Right ventricle myocardium inferior (tissue), 1 donor: ENCODE data around the gene PSMD1. TPM values are rescaled to one million over a fixed set of nuclear protein-coding genes. Genes with fewer than 3 reads are reported as not detected.
A peak's percentile ranks its signal among the peaks of the same experiment; 100 is the strongest.
"Not testable (repeated sequence)": the region's sequence is repeated elsewhere in the genome, so short reads cannot be mapped to it uniquely, and the experiment has no call there.

Experiments used
- ATAC-seq: fragments of 200-7000 bp; cut with Tn5 transposase; one replicate; pipeline ENCODE4 v1.9.1; 2020; ENCODE audit warnings: mild to moderate bottlenecking, moderate library complexity
- DNase-seq: peaks from one replicate; pipeline ENCODE4 v3.0.0; 2021; ENCODE audit errors: missing footprints
- intact Hi-C: fragments of 100-400 bp; cut with DNase I; formaldehyde crosslinking; loops from one replicate; pipeline ENCODE4 v1.11.0; 2022
- total RNA-seq: library from RNA; stranded (reverse); fragmentation: NEBNext Ultra II Directional; extraction: Animal tissue kit (Norgen Biotek cat#: 25700); gene quantifications from one replicate; pipeline ENCODE4 v1.2.1, GENCODE V29; 2021
- donor health status: DM: no; HTN: yes; CAD: no; lungs with severe emphysema.

Gene PSMD1
- total RNA-seq, 1 donor from 2014 or later = 86.3 TPM

- intact Hi-C loops = no loop called here
- no peak for ATAC-seq
- no peak for DNase-seq
Observed at GRCh38 chr2:231130336-231131056, 73.8 kb downstream of the PSMD1 start.

- intact Hi-C loops = no loop called here
- ATAC-seq (no peak), DNase-seq (no peak)
Observed at GRCh38 chr2:231132129-231132528, 75.5 kb downstream of the PSMD1 start.

GRCh38 chr2:231133365-231134099 is 76.9 kb downstream of the PSMD1 start:
- intact Hi-C loops = no loop called here
- no peak for DNase-seq
- ATAC-seq = no peak

- intact Hi-C loops = no loop called here
- no peak for ATAC-seq
- no peak for DNase-seq
Observed at GRCh38 chr2:231134910-231135655, 78.4 kb downstream of the PSMD1 start.

- intact Hi-C loops = no loop called here
- no peak for DNase-seq
- ATAC-seq = no peak
Observed at GRCh38 chr2:231138699-231139098, 82.0 kb downstream of the PSMD1 start.

GRCh38 chr2:231139796-231140195 is 83.1 kb downstream of the PSMD1 start:
- intact Hi-C loops = no loop called here
- ATAC-seq (no peak), DNase-seq (no peak)

GRCh38 chr2:231140808-231141207 is 84.1 kb downstream of the PSMD1 start:
- intact Hi-C loops, ATAC-seq: not testable (repeated sequence)
- DNase-seq = peak; percentile 34

GRCh38 chr2:231144896-231145295 is 88.2 kb downstream of the PSMD1 start:
- ATAC-seq (no peak), DNase-seq (no peak)
- intact Hi-C loops = no loop called here

GRCh38 chr2:231146665-231147064 is 90.0 kb downstream of the PSMD1 start:
- ATAC-seq (no peak), DNase-seq (no peak)
- intact Hi-C loops = no loop called here

- no peak for DNase-seq
- ATAC-seq = no peak
- intact Hi-C loops = no loop called here
Observed at GRCh38 chr2:231152800-231153557, 96.3 kb downstream of the PSMD1 start.

GRCh38 chr2:231159306-231159705 is 102.6 kb downstream of the PSMD1 start:
- intact Hi-C loops = no loop called here
- ATAC-seq (no peak), DNase-seq (no peak)

- ATAC-seq = no peak
- no peak for DNase-seq
- intact Hi-C loops = no loop called here
Observed at GRCh38 chr2:231160701-231161100, 104.0 kb downstream of the PSMD1 start.

- intact Hi-C loops = no loop called here
- DNase-seq = no peak
- ATAC-seq = no peak
Observed at GRCh38 chr2:231161252-231161839, 104.7 kb downstream of the PSMD1 start.

GRCh38 chr2:231161877-231162329 is 105.2 kb downstream of the PSMD1 start:
- no peak for ATAC-seq
- DNase-seq = no peak
- intact Hi-C loops = no loop called here

- intact Hi-C loops = no loop called here
- no peak for DNase-seq
- ATAC-seq = no peak
Observed at GRCh38 chr2:231163011-231163410, 106.3 kb downstream of the PSMD1 start.

GRCh38 chr2:231163414-231164095 is 106.9 kb downstream of the PSMD1 start:
- DNase-seq (no peak), ATAC-seq (no peak)
- intact Hi-C loops = no loop called here

GRCh38 chr2:231167745-231168459 is 111.2 kb downstream of the PSMD1 start:
- intact Hi-C loops = no loop called here
- ATAC-seq (no peak), DNase-seq (no peak)
